ENCODE results near the gene HSDL2.

The HSDL2 gene

GRCh38 chr9:112341730-112342129, 38.2 kb upstream of the HSDL2 start:
- Histone ChIP-seq H3K27ac (ENCODE audit: insufficient read depth, low read length, poor library complexity, severe bottlenecking) (no peak overlapping the region), H3K27me3 (replicated peaks; ENCODE audit: control insufficient read depth, insufficient read depth, low read length, poor library complexity, severe bottlenecking) (no peaks in the 10 kb centered on the region), H3K9me3 (ENCODE audit: control insufficient read depth, low read length) (no peaks in the 10 kb centered on the region), H3K4me3 (ENCODE audit: insufficient read depth, low read depth, low read length, poor library complexity, severe bottlenecking) (no peak overlapping the region), H3K36me3 (ENCODE audit: control insufficient read depth, insufficient read depth, low read length) (no peaks in the 10 kb centered on the region), H3K4me1 (ENCODE audit: control insufficient read depth, insufficient read depth, low read length, poor library complexity, severe bottlenecking) (no peaks in the 10 kb centered on the region)
- no peak for DNase-seq

- Histone ChIP-seq H3K4me3 (ENCODE audit: insufficient read depth, low read depth, low read length, poor library complexity, severe bottlenecking) (peak overlapping the region; percentile 5), H3K9me3 (ENCODE audit: control insufficient read depth, low read length) (no peaks in the 10 kb centered on the region), H3K27me3 (replicated peaks; ENCODE audit: control insufficient read depth, insufficient read depth, low read length, poor library complexity, severe bottlenecking) (no peaks in the 10 kb centered on the region), H3K4me1 (ENCODE audit: control insufficient read depth, insufficient read depth, low read length, poor library complexity, severe bottlenecking) (no peaks in the 10 kb centered on the region), H3K27ac (ENCODE audit: insufficient read depth, low read length, poor library complexity, severe bottlenecking) (no peak overlapping the region), H3K36me3 (ENCODE audit: control insufficient read depth, insufficient read depth, low read length) (no peaks in the 10 kb centered on the region)
- peak; percentile 19 to 67 (median 55) for DNase-seq
Measured at GRCh38 chr9:112348257-112349007, 31.5 kb upstream of the HSDL2 start.

GRCh38 chr9:112349008-112349333, 30.9 kb upstream of the HSDL2 start:
- no peak for DNase-seq
- Histone ChIP-seq H3K27me3 (replicated peaks; ENCODE audit: control insufficient read depth, insufficient read depth, low read length, poor library complexity, severe bottlenecking) (no peaks in the 10 kb centered on the region), H3K4me3 (ENCODE audit: insufficient read depth, low read depth, low read length, poor library complexity, severe bottlenecking) (no peak overlapping the region), H3K27ac (ENCODE audit: insufficient read depth, low read length, poor library complexity, severe bottlenecking) (no peak overlapping the region), H3K4me1 (ENCODE audit: control insufficient read depth, insufficient read depth, low read length, poor library complexity, severe bottlenecking) (no peaks in the 10 kb centered on the region), H3K9me3 (ENCODE audit: control insufficient read depth, low read length) (no peaks in the 10 kb centered on the region), H3K36me3 (ENCODE audit: control insufficient read depth, insufficient read depth, low read length) (no peaks in the 10 kb centered on the region)

- no peaks in the 10 kb centered on the region for H3K4me1 ChIP-seq (ENCODE audit: control insufficient read depth, insufficient read depth, low read length, poor library complexity, severe bottlenecking)
- H3K27ac ChIP-seq (ENCODE audit: insufficient read depth, low read length, poor library complexity, severe bottlenecking): no peak overlapping the region
- no peaks in the 10 kb centered on the region for H3K36me3 ChIP-seq (ENCODE audit: control insufficient read depth, insufficient read depth, low read length)
- H3K4me3 ChIP-seq (ENCODE audit: insufficient read depth, low read depth, low read length, poor library complexity, severe bottlenecking): no peak overlapping the region
- no peaks in the 10 kb centered on the region for H3K27me3 ChIP-seq (replicated peaks; ENCODE audit: control insufficient read depth, insufficient read depth, low read length, poor library complexity, severe bottlenecking)
- no peaks in the 10 kb centered on the region for H3K9me3 ChIP-seq (ENCODE audit: control insufficient read depth, low read length)
- no peak for DNase-seq
Measured at GRCh38 chr9:112351184-112351583, 28.7 kb upstream of the HSDL2 start.

GRCh38 chr9:112352209-112352608, 27.7 kb upstream of the HSDL2 start:
- H3K27ac ChIP-seq (ENCODE audit: insufficient read depth, low read length, poor library complexity, severe bottlenecking): no peak overlapping the region
- H3K4me3 ChIP-seq (ENCODE audit: insufficient read depth, low read depth, low read length, poor library complexity, severe bottlenecking): no peak overlapping the region
- H3K27me3 ChIP-seq (replicated peaks; ENCODE audit: control insufficient read depth, insufficient read depth, low read length, poor library complexity, severe bottlenecking): no peaks in the 10 kb centered on the region
- H3K9me3 ChIP-seq (ENCODE audit: control insufficient read depth, low read length): no peaks in the 10 kb centered on the region
- no peak for DNase-seq
- no peaks in the 10 kb centered on the region for H3K36me3 ChIP-seq (ENCODE audit: control insufficient read depth, insufficient read depth, low read length)
- no peaks in the 10 kb centered on the region for H3K4me1 ChIP-seq (ENCODE audit: control insufficient read depth, insufficient read depth, low read length, poor library complexity, severe bottlenecking)

GRCh38 chr9:112354081-112354743, 25.7 kb upstream of the HSDL2 start:
- H3K27me3 ChIP-seq (replicated peaks; ENCODE audit: control insufficient read depth, insufficient read depth, low read length, poor library complexity, severe bottlenecking): no peaks in the 10 kb centered on the region
- H3K4me1 ChIP-seq (ENCODE audit: control insufficient read depth, insufficient read depth, low read length, poor library complexity, severe bottlenecking): no peaks in the 10 kb centered on the region
- H3K9me3 ChIP-seq (ENCODE audit: control insufficient read depth, low read length): no peaks in the 10 kb centered on the region
- no peak for DNase-seq
- H3K27ac ChIP-seq (ENCODE audit: insufficient read depth, low read length, poor library complexity, severe bottlenecking): no peak overlapping the region
- H3K4me3 ChIP-seq (ENCODE audit: insufficient read depth, low read depth, low read length, poor library complexity, severe bottlenecking): no peak overlapping the region
- no peaks in the 10 kb centered on the region for H3K36me3 ChIP-seq (ENCODE audit: control insufficient read depth, insufficient read depth, low read length)

GRCh38 chr9:112355427-112355897, 24.4 kb upstream of the HSDL2 start:
- Histone ChIP-seq H3K4me3 (ENCODE audit: insufficient read depth, low read depth, low read length, poor library complexity, severe bottlenecking) (no peak overlapping the region), H3K36me3 (ENCODE audit: control insufficient read depth, insufficient read depth, low read length) (no peaks in the 10 kb centered on the region), H3K4me1 (ENCODE audit: control insufficient read depth, insufficient read depth, low read length, poor library complexity, severe bottlenecking) (no peaks in the 10 kb centered on the region), H3K9me3 (ENCODE audit: control insufficient read depth, low read length) (no peaks in the 10 kb centered on the region), H3K27me3 (replicated peaks; ENCODE audit: control insufficient read depth, insufficient read depth, low read length, poor library complexity, severe bottlenecking) (no peaks in the 10 kb centered on the region), H3K27ac (ENCODE audit: insufficient read depth, low read length, poor library complexity, severe bottlenecking) (no peak overlapping the region)
- no peak for DNase-seq

- Histone ChIP-seq H3K36me3 (ENCODE audit: control insufficient read depth, insufficient read depth, low read length) (no peaks in the 10 kb centered on the region), H3K9me3 (ENCODE audit: control insufficient read depth, low read length) (no peaks in the 10 kb centered on the region), H3K27me3 (replicated peaks; ENCODE audit: control insufficient read depth, insufficient read depth, low read length, poor library complexity, severe bottlenecking) (no peaks in the 10 kb centered on the region), H3K27ac (ENCODE audit: insufficient read depth, low read length, poor library complexity, severe bottlenecking) (no peak overlapping the region), H3K4me3 (ENCODE audit: insufficient read depth, low read depth, low read length, poor library complexity, severe bottlenecking) (no peak overlapping the region), H3K4me1 (ENCODE audit: control insufficient read depth, insufficient read depth, low read length, poor library complexity, severe bottlenecking) (peaks cover 2% of the 10 kb centered on the region)
- DNase-seq: no peak
Measured at GRCh38 chr9:112360047-112360804, 19.7 kb upstream of the HSDL2 start.

- DNase-seq: no peak
- no peaks in the 10 kb centered on the region for H3K36me3 ChIP-seq (ENCODE audit: control insufficient read depth, insufficient read depth, low read length)
- H3K27ac ChIP-seq (ENCODE audit: insufficient read depth, low read length, poor library complexity, severe bottlenecking): no peak overlapping the region
- H3K9me3 ChIP-seq (ENCODE audit: control insufficient read depth, low read length): no peaks in the 10 kb centered on the region
- H3K4me1 ChIP-seq (ENCODE audit: control insufficient read depth, insufficient read depth, low read length, poor library complexity, severe bottlenecking): peaks cover 2% of the 10 kb centered on the region
- H3K4me3 ChIP-seq (ENCODE audit: insufficient read depth, low read depth, low read length, poor library complexity, severe bottlenecking): no peak overlapping the region
- H3K27me3 ChIP-seq (replicated peaks; ENCODE audit: control insufficient read depth, insufficient read depth, low read length, poor library complexity, severe bottlenecking): no peaks in the 10 kb centered on the region
Measured at GRCh38 chr9:112361601-112362000, 18.3 kb upstream of the HSDL2 start.

GRCh38 chr9:112364761-112365160, 15.1 kb upstream of the HSDL2 start:
- no peak for DNase-seq

More at GRCh38 chr9:112364761-112365160, 15.1 kb upstream of the HSDL2 start:
- Histone ChIP-seq H3K27ac (ENCODE audit: insufficient read depth, low read length, poor library complexity, severe bottlenecking) (no peak overlapping the region), H3K27me3 (replicated peaks; ENCODE audit: control insufficient read depth, insufficient read depth, low read length, poor library complexity, severe bottlenecking) (no peaks in the 10 kb centered on the region), H3K36me3 (ENCODE audit: control insufficient read depth, insufficient read depth, low read length) (no peaks in the 10 kb centered on the region), H3K4me3 (ENCODE audit: insufficient read depth, low read depth, low read length, poor library complexity, severe bottlenecking) (no peak overlapping the region), H3K4me1 (ENCODE audit: control insufficient read depth, insufficient read depth, low read length, poor library complexity, severe bottlenecking) (peaks cover 2% of the 10 kb centered on the region), H3K9me3 (ENCODE audit: control insufficient read depth, low read length) (no peaks in the 10 kb centered on the region)
